Pancreas (tissue), 10 donors: Measurements from ENCODE around the gene HPS4. TPM values are rescaled to one million over a fixed set of nuclear protein-coding genes. Genes with fewer than 3 reads are reported as not detected.

ENCODE experiments used
- ATAC-seq, 4 donors: fragments of 200-7000 bp; cut with Tn5 transposase; one replicate each; pipeline versions ENCODE4 v1.8.0 to v1.9.1; 2020; ENCODE audit warnings: mild to moderate bottlenecking in 4 of 4, moderate library complexity in 4 of 4
- DNase-seq, 6 donors: peaks; one replicate each; pipeline ENCODE4 v3.0.0-alpha.2; 2020
- FAIRE-seq: peaks from 2 replicates; lab custom pipeline; 2012; peaks lifted over from hg19 to GRCh38; lab: Jason Lieb, UNC
- H3K27ac ChIP-seq, 4 donors: fragments of 200-600 bp; sonication (generic); 1 replicate in 3 of 4; 2 replicates in 1 of 4; pipeline versions ENCODE4 v1.5.0 to v1.8.0; 2020
- H3K27me3 ChIP-seq, 4 donors: fragments of 200-600 bp; one replicate each; pipeline ENCODE4 v1.8.0; 2021
- H3K36me3 ChIP-seq, 3 donors: fragments of 200-600 bp; sonication (generic) in 1 of 3; one replicate each; pipeline versions ENCODE4 v1.5.0 to v1.8.0; 2020 to 2021
- H3K4me1 ChIP-seq, 3 donors: fragments of 200-600 bp; one replicate each; pipeline ENCODE4 v1.8.0; 2021
- H3K4me3 ChIP-seq, 4 donors: fragments of 200-600 bp; sonication (generic) in 2 of 4; one replicate each; pipeline versions ENCODE4 v1.5.0 to v1.8.0; 2020 to 2021
- H3K9me3 ChIP-seq, 4 donors: fragments of 200-600 bp; one replicate each; pipeline ENCODE4 v1.8.0; 2021
- CTCF ChIP-seq, 4 donors: fragments of 200-600 bp; sonication (generic) in 3 of 4; IDR thresholded peaks; one replicate each; pipeline versions ENCODE4 v1.5.0 to v1.8.0; 2021; ENCODE audit warnings: antibody characterized with exemption in 4 of 4
- WGBS, 2 donors: extraction: QIAGEN DNeasy Blood & Tissue Kit; methylation state at CpG; one replicate each; pipeline ENCODE4 v1.1.7; 2013; 5-methylcytosine and 5-hydroxymethylcytosine counted together
- intact Hi-C, 3 donors: fragments of 100-400 bp; cut with DNase I; formaldehyde crosslinking; loops; one replicate each; pipeline versions ENCODE4 v1.11.1 to v1.14.2; 2022
- polyA plus RNA-seq, 2 donors: library from polyadenylated mRNA; stranded (reverse); fragments of 200-250 nt; gene quantifications; one replicate each; pipeline ENCODE4 v1.2.3, GENCODE V29; 2013
- total RNA-seq, 6 donors: library from RNA; stranded (reverse); fragmentation: NEBNext Ultra II Directional in 4 of 6; extraction: Animal tissue kit (Norgen Biotek cat#: 25700) in 4 of 6; gene quantifications; one replicate each; pipeline versions ENCODE4 v1.2.1 to v1.2.4, GENCODE V29; 2021 to 2023
- donor health status: healthy with polysubstance abuse.
- donor health status: DM: no; HTN: no; CAD: no; lungs with moderate emphysema.
- donor health status: DM: no; HTN: no; CAD: no.
- donor health status: control.
- donor health status: control.
- donor health status: Bipolar disorder and iron deficiency.
- donor health status: DM: yes; HTN: yes; CAD: no.
- donor health status: DM: no; HTN: no; CAD: no.
- donor health status: DM: no; HTN: no; CAD: no.
- donor health status: DM: yes; HTN: yes; CAD: no.

HPS4 gene
- total and polyA plus RNA-seq, 8 donors: 14.4 to 29.5 (median 20.5) TPM

- peak in 1 of 6 donors; percentile 63 for DNase-seq
- intact Hi-C loops: no loop called here
- WGBS, 2 donors: 5 to 13% methylated on average over 20 to 50 of the region's 50 CpGs
- Histone ChIP-seq H3K9me3 (no peaks in the 10 kb centered on the region), H3K4me1 (no peaks in the 10 kb centered on the region), H3K27me3 (no peaks in the 10 kb centered on the region), H3K36me3 (no peaks in the 10 kb centered on the region), H3K27ac (no peak overlapping the region), H3K4me3 (peak overlapping the region; percentile 12 to 58 (median 29))
- TF ChIP-seq CTCF (IDR thresholded peaks at IDR 0.05): no peak
- peak in 1 of 4 donors; percentile 5 for ATAC-seq
- no peak for FAIRE-seq
These were observed 53.9 kb downstream of the HPS4 start for GRCh38 chr22:26429458-26430286.

- FAIRE-seq: no peak
- intact Hi-C loops: no loop called here
- Histone ChIP-seq H3K27ac (peak within 1 kb of the TSS in 2 of 4 donors; percentile 41 to 58), H3K9me3 (no peaks in the 10 kb centered on the region), H3K36me3 (no peaks in the 10 kb centered on the region), H3K4me3 (peak within 1 kb of the TSS; percentile 46 to 58 (median 52)), H3K27me3 (no peaks in the 10 kb centered on the region), H3K4me1 (no peaks in the 10 kb centered on the region)
- 2 to 3% methylated on average over 36 to 96 of the region's 96 CpGs for WGBS, 2 donors
- peak; percentile 29 to 86 (median 53) for DNase-seq
- TF ChIP-seq CTCF (IDR thresholded peaks at IDR 0.05): no peak
- ATAC-seq: peak; percentile 83 to 91 (median 90)
These were observed 54.8 kb downstream of the HPS4 start, which contains the start of gene ASPHD2 for GRCh38 chr22:26428515-26429457. Gene ASPHD2 (plus strand): TSS chr22:26429260. CDS start chr22:26433616, 4,356 bp downstream.

GRCh38 chr22:26426924-26427323 lies 56.7 kb downstream of the HPS4 start:
- TF ChIP-seq CTCF (IDR thresholded peaks at IDR 0.05): no peak
- Histone ChIP-seq H3K36me3 (no peaks in the 10 kb centered on the region), H3K4me1 (no peaks in the 10 kb centered on the region), H3K9me3 (no peaks in the 10 kb centered on the region), H3K27ac (no peak overlapping the region), H3K4me3 (no peak overlapping the region), H3K27me3 (no peaks in the 10 kb centered on the region)
- DNase-seq: no peak
- intact Hi-C loops: no loop called here
- ATAC-seq: no peak
- no peak for FAIRE-seq

- ATAC-seq (no peak), DNase-seq (no peak), FAIRE-seq (no peak)
- 56 to 58% methylated on average over 3 of the region's 3 CpGs for WGBS, 2 donors
- Histone ChIP-seq H3K4me1 (no peaks in the 10 kb centered on the region), H3K4me3 (no peak overlapping the region), H3K27me3 (no peaks in the 10 kb centered on the region), H3K27ac (no peak overlapping the region), H3K9me3 (no peaks in the 10 kb centered on the region), H3K36me3 (no peaks in the 10 kb centered on the region)
- intact Hi-C loops: no loop called here
- TF ChIP-seq CTCF (IDR thresholded peaks at IDR 0.05): no peak
These were observed 65.0 kb downstream of the HPS4 start for GRCh38 chr22:26418620-26419019.
